C4-2B (cell line): ENCODE data around the gene PRIM2.
"Not testable (repeated sequence)": the region's sequence is repeated elsewhere in the genome, so short reads cannot be mapped to it uniquely, and the experiment has no call there.

Experiments
- H3K27ac ChIP-seq: fragments of 450-650 bp; 2 replicates; pipeline ENCODE4 v1.5.1; 2017
- TF ChIP-seq, protein P1 (sequence below): fragments of 450-650 bp; conservative IDR thresholded peaks from 2 replicates; pipeline ENCODE4 v1.5.1; 2017; ENCODE audit warnings: mild to moderate bottlenecking

PRIM2 gene

DNA sequence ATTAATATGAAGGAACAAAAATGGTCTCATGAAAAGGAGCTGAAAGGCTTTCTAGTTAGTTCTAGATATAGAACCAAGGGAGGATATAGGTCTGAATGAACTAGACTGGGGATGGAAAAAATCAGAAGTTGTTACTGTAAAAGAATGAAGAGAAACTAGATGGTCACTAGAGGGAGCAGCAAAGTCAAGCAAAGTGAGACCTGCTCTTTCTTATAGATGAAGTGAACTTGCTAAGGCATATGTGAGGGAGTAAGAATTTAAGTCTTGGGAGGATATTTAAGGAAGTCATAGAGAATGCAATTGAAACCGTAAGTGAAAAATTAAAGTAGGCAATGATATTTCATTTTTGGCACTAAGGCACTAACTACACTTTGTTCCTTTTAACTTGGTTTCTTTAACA, 218.6 kb downstream of the PRIM2 start:
- H3K27ac ChIP-seq = not testable (repeated sequence)
- TF ChIP-seq, protein P1, sequence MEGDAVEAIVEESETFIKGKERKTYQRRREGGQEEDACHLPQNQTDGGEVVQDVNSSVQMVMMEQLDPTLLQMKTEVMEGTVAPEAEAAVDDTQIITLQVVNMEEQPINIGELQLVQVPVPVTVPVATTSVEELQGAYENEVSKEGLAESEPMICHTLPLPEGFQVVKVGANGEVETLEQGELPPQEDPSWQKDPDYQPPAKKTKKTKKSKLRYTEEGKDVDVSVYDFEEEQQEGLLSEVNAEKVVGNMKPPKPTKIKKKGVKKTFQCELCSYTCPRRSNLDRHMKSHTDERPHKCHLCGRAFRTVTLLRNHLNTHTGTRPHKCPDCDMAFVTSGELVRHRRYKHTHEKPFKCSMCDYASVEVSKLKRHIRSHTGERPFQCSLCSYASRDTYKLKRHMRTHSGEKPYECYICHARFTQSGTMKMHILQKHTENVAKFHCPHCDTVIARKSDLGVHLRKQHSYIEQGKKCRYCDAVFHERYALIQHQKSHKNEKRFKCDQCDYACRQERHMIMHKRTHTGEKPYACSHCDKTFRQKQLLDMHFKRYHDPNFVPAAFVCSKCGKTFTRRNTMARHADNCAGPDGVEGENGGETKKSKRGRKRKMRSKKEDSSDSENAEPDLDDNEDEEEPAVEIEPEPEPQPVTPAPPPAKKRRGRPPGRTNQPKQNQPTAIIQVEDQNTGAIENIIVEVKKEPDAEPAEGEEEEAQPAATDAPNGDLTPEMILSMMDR = peak; percentile 56

DNA sequence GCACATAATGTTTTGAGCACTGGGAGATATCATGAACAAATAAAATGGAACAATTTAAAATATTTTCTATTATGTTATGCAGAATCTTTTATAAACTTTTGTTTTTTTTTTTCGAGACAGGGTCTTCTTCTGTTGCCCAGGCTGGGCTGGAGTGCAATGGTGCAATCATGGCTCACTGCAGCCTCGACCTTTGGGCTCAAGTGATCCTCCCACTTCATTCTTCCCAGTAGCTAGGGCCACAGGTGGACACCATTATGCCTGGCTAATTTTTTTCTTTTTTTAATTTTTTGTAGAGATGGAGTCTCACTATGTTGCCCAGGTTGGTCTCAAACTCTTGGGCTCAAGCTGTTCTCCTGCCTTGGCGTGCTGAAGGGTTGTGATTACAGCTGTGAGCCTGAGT, 220.5 kb downstream of the PRIM2 start:
- not testable (repeated sequence) for H3K27ac ChIP-seq

DNA sequence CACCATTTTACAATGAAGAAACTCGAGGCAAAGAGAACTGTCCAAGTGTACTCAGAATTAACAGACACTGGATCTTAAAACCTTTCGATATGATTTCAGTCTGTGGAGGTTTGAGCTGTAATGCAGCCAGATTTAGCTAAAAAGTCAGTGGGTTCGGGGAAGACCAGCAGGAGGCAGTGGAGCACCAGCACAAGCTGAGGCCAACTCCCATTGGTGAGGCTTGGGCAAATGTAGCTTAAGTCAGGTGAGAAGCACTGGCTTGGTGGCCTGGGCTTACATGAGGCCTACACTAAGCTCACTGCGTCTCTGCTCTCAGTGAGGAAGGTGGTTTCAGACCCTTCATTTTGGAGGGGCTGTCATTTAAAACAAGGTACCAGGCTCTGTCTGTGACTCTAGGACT, 234.5 kb downstream of the PRIM2 start:
- H3K27ac ChIP-seq = not testable (repeated sequence)

DNA sequence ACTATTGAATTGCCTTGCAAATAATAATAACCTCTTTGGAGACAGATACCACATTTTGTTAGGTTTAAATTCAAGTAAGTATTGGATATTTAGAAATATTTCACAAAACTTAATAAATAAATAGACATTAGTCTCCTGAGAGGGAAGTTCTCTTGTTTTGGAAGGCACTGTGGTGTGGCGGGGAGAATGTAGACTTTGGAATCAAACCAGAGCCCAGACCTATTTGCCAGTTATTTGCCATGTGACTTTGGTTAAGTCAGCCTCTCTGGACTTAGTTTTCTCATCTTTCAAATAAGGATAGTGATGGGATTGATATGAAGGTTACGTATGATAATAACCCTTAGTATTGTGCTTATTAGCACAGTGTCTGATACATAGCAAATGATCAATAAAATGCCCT, 240.4 kb downstream of the PRIM2 start:
- H3K27ac ChIP-seq = not testable (repeated sequence)

DNA sequence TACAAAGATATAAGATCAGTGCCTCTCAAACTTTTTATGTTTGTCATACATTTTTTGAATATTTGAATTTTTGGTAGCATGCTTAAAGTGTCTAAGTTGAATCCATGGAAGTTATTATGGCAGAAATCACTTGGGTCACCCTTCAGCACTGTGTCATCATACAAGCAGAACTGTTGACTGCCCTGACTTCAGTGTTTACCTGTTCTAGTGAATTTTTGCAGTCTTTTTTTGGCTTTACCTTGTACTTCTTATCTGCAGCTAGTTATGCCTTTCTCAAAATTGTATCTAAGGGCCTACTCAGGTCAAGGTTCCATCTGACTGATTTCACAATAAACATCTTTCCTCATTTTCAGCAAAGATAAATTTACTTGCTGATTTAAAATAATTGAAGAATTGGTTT, 241.7 kb downstream of the PRIM2 start:
- H3K27ac ChIP-seq = not testable (repeated sequence)

DNA sequence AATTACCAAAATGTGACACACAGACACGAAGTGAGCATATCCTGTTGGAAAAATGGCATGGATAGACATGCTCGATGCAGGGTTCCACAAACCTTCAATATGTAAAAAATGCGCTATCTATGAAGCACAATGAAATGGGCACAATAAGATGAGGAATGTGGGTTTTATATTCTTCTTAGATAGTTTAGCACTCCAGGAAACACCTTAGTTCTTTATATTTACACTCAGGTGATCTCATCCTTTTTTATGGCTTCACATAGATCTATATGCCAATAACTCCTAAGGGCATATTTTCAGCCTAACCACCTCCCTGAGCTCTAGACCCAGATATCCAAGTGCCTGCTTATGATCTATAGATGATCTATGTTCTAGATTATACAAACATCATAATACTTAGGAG, 244.8 kb downstream of the PRIM2 start:
- H3K27ac ChIP-seq = not testable (repeated sequence)

DNA sequence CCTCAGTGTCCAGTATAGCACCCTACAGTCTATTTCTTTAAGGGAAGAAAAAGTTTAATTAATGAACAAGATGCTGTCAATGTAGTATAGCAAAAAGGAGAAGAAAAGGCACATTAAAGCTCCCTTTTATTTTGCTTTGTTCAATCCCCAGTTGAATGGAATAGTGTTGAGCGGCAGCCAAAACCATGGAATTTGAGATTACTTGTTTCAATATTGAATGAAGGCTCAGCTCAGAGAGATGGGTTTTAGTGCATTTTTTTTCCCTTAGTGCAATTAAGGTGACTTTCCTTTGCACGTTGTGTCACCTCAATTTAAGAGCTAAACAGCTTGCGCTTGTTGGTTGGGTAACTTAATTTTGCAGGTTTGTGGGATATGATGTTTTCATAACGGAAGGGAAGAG, 254.7 kb downstream of the PRIM2 start:
- not testable (repeated sequence) for H3K27ac ChIP-seq

DNA sequence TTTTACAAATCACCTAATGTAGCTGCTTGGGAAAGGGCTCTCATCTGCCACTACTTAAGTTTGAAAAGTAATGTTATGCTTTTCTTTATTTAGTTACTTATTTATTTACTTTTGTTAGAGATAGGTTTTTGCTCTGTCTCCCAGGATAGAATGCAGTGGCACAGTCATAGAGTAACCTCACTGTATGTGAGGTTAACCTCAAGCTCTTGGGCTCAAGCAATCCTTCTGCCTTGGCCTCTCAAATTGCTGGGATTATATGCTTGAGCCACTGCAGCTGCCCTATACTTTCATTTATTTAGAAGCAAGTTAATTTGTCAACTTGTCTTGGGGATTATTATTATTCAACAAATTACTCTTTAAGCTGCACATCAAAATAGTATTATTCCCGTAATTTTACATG, 255.4 kb downstream of the PRIM2 start:
- H3K27ac ChIP-seq = not testable (repeated sequence)

DNA sequence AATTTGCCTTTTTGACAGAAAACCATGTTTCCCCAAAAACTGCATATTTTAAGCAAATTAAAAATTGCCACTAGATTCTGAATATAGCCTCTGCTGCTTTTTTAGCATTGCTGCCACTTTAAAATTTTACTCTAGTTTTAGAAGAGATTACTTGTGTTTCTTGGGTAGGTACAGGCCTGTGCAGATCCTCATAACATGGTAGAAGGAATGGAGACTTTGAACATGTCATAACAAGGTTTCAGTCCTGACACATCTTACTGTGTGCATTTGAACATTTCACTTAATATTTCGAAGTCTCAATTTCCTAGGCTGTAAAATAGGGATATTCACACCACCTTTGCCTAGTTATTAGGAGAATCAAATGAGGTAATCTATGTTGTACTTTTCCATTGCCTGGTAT, 259.6 kb downstream of the PRIM2 start:
- H3K27ac ChIP-seq = not testable (repeated sequence)

DNA sequence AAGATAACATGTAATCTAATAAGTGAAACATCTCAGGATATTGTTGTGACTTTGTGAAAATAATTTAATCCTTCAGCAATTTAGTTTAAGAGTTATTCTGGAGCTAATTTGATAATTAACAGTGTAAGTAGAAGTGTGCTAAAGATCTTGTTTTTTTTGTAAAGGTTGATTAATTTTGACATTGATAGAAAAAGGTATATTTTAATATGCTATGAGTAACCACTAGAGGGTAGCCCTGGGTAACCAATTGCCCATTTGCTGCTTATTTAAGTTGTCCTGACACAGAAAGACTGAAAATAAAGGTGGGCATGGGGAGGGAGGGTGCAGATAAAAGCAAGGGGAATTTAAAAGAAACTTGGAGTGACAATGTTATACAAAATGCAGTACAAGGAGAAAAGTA, 262.1 kb downstream of the PRIM2 start:
- TF ChIP-seq, protein P1 = peak; percentile 43
- not testable (repeated sequence) for H3K27ac ChIP-seq

DNA sequence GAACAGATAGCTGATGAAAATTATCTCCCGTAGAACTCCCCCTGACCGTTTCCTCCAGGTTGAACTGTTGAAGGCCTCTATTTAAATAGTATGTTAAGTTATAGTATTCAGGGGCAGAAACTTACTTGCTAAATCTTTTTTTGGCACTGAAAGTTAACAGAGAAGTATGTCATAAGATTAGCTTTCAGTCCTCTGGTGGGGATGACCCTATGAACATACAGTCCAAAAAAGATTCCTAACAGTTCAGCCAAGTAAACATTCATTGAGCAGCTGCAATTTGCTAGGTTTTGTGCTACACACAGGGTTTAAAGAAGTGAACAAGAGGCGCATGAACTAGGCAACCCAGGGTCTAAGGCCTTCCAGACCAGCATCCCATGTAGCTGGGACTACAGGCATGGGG, 264.2 kb downstream of the PRIM2 start:
- H3K27ac ChIP-seq = not testable (repeated sequence)

DNA sequence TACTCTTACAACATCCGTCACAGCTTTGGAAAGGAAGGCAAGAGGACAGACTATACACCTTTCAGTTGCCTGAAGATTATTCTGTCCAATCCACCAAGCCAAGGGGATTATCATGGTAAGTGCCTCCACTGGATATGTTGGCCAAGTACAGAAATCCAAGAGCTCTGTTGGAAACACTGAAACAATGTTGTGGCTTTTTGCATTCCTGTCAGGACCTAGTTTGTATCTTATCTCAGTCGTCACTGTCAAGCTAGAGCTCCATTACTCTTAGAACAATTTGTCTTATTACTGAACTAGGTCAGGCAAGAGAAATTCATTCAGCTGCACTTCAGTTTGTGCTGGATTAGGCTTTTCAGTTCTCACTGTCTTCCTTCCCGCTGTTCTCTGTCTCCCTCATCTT, 283.7 kb downstream of the PRIM2 start:
- not testable (repeated sequence) for H3K27ac ChIP-seq

DNA sequence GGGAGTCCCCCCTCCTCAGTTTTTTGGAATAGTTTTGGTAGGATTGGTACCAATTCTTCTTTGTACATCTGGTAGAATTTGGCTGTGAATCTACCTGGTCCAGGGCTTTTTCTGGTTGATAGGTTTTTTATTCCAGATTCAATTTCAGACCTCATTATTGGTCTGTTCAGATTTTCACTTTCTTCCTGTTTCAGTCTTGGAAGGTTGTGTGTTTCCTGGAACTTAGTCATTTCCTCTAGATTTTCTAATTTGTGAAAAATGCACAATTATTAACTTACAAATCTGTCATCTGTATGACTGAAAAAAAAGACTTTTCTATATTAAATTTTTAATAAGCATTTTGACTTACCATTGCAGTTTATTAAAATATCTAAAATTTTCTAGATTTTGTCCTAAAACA, 287.9 kb downstream of the PRIM2 start:
- H3K27ac ChIP-seq = not testable (repeated sequence)

DNA sequence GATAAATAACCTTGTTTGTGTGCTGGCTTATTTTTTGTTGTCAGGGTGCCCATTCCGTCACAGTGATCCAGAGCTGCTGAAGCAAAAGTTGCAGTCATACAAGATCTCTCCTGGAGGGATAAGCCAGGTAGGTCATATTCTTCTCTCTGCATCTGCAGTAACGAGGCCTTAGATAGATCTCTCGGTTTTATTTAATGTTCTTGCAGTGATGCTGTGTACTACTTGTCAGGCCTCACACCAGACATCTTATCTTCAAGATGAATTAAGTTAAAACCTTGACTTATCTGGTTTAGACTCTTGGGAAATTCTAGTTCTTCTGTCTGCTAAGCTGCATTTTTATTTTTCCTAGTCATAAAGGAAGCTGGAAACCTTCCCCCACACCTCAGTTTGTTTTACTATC, 288.9 kb downstream of the PRIM2 start:
- not testable (repeated sequence) for H3K27ac ChIP-seq

DNA sequence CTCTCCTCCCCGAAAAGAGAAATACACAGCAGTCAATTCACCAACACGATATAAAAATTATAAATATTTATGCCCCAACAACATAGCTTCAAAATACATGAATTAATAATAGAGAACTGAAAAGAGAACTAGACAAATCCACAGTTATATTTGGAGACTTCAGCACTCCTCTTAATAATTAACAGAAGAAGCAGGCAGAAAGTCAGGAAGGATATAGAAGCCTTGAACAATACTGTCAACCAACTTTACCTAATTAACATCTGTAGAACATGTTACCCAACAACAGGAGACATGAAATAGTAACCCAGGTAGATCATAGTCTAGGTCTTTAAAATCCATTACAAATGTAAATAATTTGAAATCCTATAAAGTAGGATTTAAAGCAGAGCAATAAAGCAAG, 293.2 kb downstream of the PRIM2 start:
- H3K27ac ChIP-seq = not testable (repeated sequence)

DNA sequence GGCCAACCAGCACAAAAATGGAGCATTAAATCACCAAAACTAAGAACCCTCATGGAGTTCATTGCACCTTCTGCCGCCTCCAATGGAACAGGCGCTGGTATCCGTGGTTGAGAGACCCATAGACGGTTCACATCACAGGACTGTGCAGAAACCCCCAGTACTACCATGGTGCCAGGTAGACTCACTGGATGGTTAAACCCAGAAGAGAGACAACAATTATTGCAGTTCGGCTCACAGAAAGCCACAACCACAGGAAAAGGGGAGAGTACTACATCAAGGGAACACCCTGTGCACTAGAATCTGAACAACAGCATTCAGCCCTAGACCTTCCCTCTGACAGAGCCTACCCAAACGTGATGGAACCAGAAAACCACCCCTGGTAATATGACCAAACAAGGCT, 301.5 kb downstream of the PRIM2 start:
- H3K27ac ChIP-seq = not testable (repeated sequence)

DNA sequence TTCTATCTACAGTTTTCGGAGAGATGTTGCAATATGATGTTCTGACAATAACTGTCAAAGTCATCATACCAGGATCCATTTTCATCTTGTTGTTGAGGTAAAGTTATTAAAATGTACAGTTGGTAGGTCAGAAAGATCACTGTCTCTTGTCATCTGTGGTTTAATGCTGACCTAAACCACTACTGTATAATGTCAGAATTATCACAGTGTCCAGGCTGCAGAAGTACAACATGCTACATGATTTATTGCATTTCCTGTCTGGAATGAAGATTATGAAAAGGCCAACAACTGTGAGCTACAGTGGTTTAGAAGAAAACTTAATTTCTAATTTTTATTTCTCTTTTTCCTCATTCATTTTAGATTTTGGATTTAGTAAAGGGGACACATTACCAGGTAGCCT, 314.3 kb downstream of the PRIM2 start:
- not testable (repeated sequence) for H3K27ac ChIP-seq

DNA sequence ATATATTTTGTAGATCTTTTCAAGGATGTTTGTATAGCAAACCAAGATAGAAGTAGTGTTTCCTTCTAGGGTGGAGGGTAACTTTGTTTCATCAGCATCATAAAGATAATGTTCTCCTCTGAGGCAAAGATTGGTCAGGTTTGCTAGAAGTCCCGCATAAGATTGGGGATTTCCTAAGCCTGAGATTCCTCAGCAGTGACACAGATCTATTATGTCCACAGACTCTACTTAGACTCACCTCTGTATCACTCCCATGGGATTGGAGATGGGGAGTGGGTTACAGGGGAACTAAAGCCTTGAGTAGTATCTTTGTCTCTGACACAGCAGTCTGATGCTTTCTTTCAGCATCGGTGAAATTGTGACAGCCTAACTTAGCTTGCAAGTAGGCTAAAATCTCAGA, 341.1 kb downstream of the PRIM2 start:
- H3K27ac ChIP-seq = not testable (repeated sequence)

DNA sequence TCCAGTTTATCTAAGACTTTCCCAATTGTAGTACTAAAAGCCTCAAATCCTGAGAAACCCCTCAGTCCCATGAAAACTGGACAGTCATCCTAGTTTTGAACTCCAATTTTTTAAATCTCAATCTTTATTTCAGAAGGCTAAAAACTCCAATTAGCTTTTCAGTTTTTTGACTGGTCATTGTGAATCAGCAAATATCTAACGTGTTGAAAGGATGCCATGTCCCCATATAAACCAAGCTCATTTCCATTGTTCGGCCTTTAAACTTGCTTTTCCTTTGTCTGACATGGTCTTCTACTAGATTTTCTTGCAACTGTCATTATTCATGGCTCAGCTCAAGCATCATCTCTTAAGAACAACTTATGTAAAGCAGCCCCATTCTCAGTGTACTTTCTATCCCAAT, 342.4 kb downstream of the PRIM2 start:
- not testable (repeated sequence) for H3K27ac ChIP-seq

DNA sequence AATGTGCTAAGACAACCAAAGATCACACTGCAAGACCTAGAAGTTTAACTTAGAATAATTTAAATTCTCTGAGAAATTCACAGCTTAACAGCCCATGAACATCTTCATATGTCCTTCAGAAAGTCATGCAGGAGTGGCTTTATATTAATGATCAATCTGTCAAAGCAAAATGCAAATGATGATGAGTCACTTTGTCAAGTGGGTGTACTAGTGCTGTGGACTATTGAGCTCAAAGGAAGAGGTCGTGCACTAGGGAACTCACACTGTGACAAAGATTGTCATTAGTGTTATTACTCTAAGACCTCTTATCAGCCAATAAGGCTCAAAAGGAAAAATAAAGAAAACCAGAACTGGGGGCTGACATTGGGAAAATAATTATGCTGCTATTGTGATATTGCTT, 343.5 kb downstream of the PRIM2 start:
- H3K27ac ChIP-seq = not testable (repeated sequence)

DNA sequence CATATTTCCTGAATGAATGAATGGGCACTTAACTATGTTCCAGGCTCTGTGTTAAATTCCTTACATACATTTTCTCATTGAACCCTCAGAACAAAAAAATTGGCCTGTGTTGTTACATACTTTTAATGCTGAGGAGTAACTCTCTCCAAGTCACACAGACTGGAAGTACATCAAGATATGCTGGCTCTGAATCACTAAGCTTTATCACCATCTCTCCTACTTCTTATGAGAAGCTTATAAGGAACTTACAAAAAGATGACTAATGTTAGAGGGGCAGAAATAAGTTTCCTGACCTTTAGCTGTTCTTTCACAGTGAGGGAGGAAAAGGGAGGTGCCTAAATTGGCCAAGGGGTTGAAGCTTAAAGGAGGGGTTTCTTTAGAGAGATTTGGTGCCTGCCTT, 350.7 kb downstream of the PRIM2 start:
- H3K27ac ChIP-seq = not testable (repeated sequence)

DNA sequence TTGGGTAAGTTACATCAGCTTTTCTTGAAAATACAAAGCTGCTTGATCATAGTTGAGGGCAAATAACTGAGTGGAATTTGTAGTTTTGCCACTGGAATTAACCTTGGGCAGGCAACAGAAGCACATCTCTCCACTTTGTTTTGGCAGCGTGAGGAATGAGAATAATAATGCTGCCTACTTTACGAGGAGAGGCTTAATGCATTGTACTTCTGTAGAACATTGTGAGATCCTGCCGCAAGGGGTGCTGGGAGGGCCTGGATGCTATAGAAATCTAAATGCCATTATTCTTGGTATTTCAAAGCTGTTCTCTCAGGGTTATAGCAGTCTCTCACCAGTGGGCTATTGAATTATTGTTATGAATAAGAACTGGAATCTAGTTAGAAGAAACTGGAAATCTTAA, 353.8 kb downstream of the PRIM2 start:
- H3K27ac ChIP-seq = not testable (repeated sequence)
